ENCODE results near the gene C1QTNF8. TPM values are rescaled to one million over a fixed set of nuclear protein-coding genes. Genes with fewer than 3 reads are reported as not detected.

C1QTNF8 gene
- total and polyA plus RNA-seq, 2 donors (not counting 1 experiment from before 2014, with no cell fraction given), result not detected

GRCh38 chr16:1053121-1053521 lies 42.9 kb downstream of the C1QTNF8 start:
- intact Hi-C loops (cut with micrococcal nuclease), result no loop called here
- no peak for TF ChIP-seq EZH2 (IDR thresholded peaks at IDR 0.05; ENCODE audit: borderline replicate concordance, insufficient read depth, low read depth, low read length, poor library complexity, severe bottlenecking)
- TF ChIP-seq, protein P1, sequence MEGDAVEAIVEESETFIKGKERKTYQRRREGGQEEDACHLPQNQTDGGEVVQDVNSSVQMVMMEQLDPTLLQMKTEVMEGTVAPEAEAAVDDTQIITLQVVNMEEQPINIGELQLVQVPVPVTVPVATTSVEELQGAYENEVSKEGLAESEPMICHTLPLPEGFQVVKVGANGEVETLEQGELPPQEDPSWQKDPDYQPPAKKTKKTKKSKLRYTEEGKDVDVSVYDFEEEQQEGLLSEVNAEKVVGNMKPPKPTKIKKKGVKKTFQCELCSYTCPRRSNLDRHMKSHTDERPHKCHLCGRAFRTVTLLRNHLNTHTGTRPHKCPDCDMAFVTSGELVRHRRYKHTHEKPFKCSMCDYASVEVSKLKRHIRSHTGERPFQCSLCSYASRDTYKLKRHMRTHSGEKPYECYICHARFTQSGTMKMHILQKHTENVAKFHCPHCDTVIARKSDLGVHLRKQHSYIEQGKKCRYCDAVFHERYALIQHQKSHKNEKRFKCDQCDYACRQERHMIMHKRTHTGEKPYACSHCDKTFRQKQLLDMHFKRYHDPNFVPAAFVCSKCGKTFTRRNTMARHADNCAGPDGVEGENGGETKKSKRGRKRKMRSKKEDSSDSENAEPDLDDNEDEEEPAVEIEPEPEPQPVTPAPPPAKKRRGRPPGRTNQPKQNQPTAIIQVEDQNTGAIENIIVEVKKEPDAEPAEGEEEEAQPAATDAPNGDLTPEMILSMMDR (IDR thresholded peaks at IDR 0.05), result no peak
- no peaks in the 10 kb centered on the region for H3K27me3 Mint-ChIP-seq
- peaks cover 0 to 27% (median 0%) of the 10 kb centered on the region in 3 donors for H3K9me3 ChIP-seq (ENCODE audit: control extremely low read depth in 1 of 3, control insufficient read depth in 2 of 3, insufficient read depth in 1 of 3, low read length in 2 of 3)
- no peaks in the 10 kb centered on the region for H3K36me3 ChIP-seq (replicated peaks in 1 of 2; ENCODE audit: control extremely low read depth in 1 of 2, control insufficient read depth in 1 of 2, extremely low read depth in 1 of 2, insufficient read depth in 2 of 2, low read length in 1 of 2)
- 80% methylated on average over 14 of the region's 14 CpGs for WGBS (ENCODE audit: insufficient coverage)
- H3K9me3 Mint-ChIP-seq (ENCODE audit: insufficient read depth), result no peaks in the 10 kb centered on the region
- H2AFZ ChIP-seq (ENCODE audit: insufficient read depth, low read depth, low read length, poor library complexity, severe bottlenecking), result no peak overlapping the region
- CTCF ChIA-PET, result no interaction called here
- H3K27ac Mint-ChIP-seq, result no peak overlapping the region
- POLR2A ChIA-PET, result no interaction called here
- DNase-seq (no peak), ATAC-seq (ENCODE audit: low read depth) (no peak)
- no peak overlapping the region for H3K9ac ChIP-seq (ENCODE audit: low read length)
- H4K20me1 ChIP-seq (ENCODE audit: control insufficient read depth, insufficient read depth, low read length, poor library complexity, severe bottlenecking), result no peaks in the 10 kb centered on the region
- H3K4me1 ChIP-seq (ENCODE audit: control insufficient read depth in 2 of 2, insufficient read depth in 2 of 2, low read length in 2 of 2), result no peaks in the 10 kb centered on the region
- H3K27me3 ChIP-seq (replicated peaks in 1 of 4; ENCODE audit: control extremely low read depth in 1 of 4, control insufficient read depth in 3 of 4, insufficient read depth in 4 of 4, low read length in 3 of 4), result peaks cover 0 to 18% (median 0%) of the 10 kb centered on the region in 4 experiments
- no peaks in the 10 kb centered on the region for H3K4me1 Mint-ChIP-seq
- no peak overlapping the region for H3K4me3 ChIP-seq (ENCODE audit: control extremely low read depth in 1 of 5, extremely low read depth in 1 of 5, insufficient read depth in 1 of 5, low read depth in 2 of 5, low read length in 4 of 5)
- no peak overlapping the region for H3K4me3 Mint-ChIP-seq
- H3K79me2 ChIP-seq (ENCODE audit: control insufficient read depth, insufficient read depth, low read length), result no peaks in the 10 kb centered on the region
- no peak overlapping the region for H3K4me2 ChIP-seq (replicated peaks; ENCODE audit: low read depth, low read length, poor library complexity, severe bottlenecking)
- no peak overlapping the region for H3K27ac ChIP-seq (ENCODE audit: low read length in 2 of 2)

DNA sequence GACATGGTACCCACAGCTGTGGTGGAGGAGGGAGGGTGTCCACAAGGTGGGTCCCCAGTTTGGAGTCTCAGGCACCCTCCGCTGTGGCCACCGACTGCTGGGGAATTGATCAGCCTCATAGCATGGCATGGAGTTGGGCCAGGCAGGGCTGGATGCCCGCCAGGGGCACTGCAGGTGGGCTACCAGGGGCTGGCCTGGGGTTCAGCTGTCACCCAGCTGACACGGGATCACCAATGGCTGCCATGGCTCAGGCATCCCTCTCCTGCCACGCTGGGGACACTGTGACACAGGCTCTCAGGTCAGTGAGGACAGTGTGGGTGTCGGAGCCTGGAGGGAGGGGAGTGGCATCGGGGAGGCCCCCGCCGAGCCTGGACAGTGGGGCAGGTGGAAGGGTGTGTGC lies 43.3 kb downstream of the C1QTNF8 start:
- no peaks in the 10 kb centered on the region for H3K36me3 ChIP-seq (replicated peaks in 1 of 2; ENCODE audit: control extremely low read depth in 1 of 2, control insufficient read depth in 1 of 2, extremely low read depth in 1 of 2, insufficient read depth in 2 of 2, low read length in 1 of 2)
- H3K9ac ChIP-seq (ENCODE audit: low read length), result no peak overlapping the region
- no peaks in the 10 kb centered on the region for H3K79me2 ChIP-seq (ENCODE audit: control insufficient read depth, insufficient read depth, low read length)
- H3K27me3 ChIP-seq (replicated peaks in 1 of 4; ENCODE audit: control extremely low read depth in 1 of 4, control insufficient read depth in 3 of 4, insufficient read depth in 4 of 4, low read length in 3 of 4), result peaks cover 0 to 18% (median 0%) of the 10 kb centered on the region in 4 experiments
- intact Hi-C loops (cut with micrococcal nuclease), result no loop called here
- H4K20me1 ChIP-seq (ENCODE audit: control insufficient read depth, insufficient read depth, low read length, poor library complexity, severe bottlenecking), result no peaks in the 10 kb centered on the region
- Mint-ChIP-seq H3K4me3 (no peak overlapping the region), H3K4me1 (no peaks in the 10 kb centered on the region), H3K27me3 (no peaks in the 10 kb centered on the region), H3K9me3 (ENCODE audit: insufficient read depth) (no peaks in the 10 kb centered on the region), H3K27ac (no peak overlapping the region)
- no peaks in the 10 kb centered on the region for H3K4me1 ChIP-seq (ENCODE audit: control insufficient read depth in 2 of 2, insufficient read depth in 2 of 2, low read length in 2 of 2)
- peaks cover 0 to 23% (median 0%) of the 10 kb centered on the region in 3 donors for H3K9me3 ChIP-seq (ENCODE audit: control extremely low read depth in 1 of 3, control insufficient read depth in 2 of 3, insufficient read depth in 1 of 3, low read length in 2 of 3)
- ChIA-PET POLR2A (no interaction called here), CTCF (no interaction called here)
- WGBS (ENCODE audit: insufficient coverage), result 83% methylated on average over 9 of the region's 9 CpGs
- no peak overlapping the region for H3K4me2 ChIP-seq (replicated peaks; ENCODE audit: low read depth, low read length, poor library complexity, severe bottlenecking)
- no peak overlapping the region for H3K4me3 ChIP-seq (ENCODE audit: control extremely low read depth in 1 of 5, extremely low read depth in 1 of 5, insufficient read depth in 1 of 5, low read depth in 2 of 5, low read length in 4 of 5)
- DNase-seq (no peak), ATAC-seq (ENCODE audit: low read depth) (no peak)
- H3K27ac ChIP-seq (ENCODE audit: low read length in 2 of 2), result no peak overlapping the region
- no peak overlapping the region for H2AFZ ChIP-seq (ENCODE audit: insufficient read depth, low read depth, low read length, poor library complexity, severe bottlenecking)
- TF ChIP-seq EZH2 (IDR thresholded peaks at IDR 0.05; ENCODE audit: borderline replicate concordance, insufficient read depth, low read depth, low read length, poor library complexity, severe bottlenecking), result no peak
- TF ChIP-seq, protein P1 (IDR thresholded peaks at IDR 0.05), result no peak

All from B cell (primary cell).